Keratinocyte (primary cell): ENCODE measurements around the gene TPM3. TPM values are rescaled to one million over a fixed set of nuclear protein-coding genes. Genes with fewer than 3 reads are reported as not detected.

Experiments
- DNase-seq: peaks from one replicate; pipeline ENCODE4 v3.0.0-alpha.2; 2011; ENCODE audit warnings: low read depth, missing footprints, low spot score
- FAIRE-seq: peaks from 2 replicates; lab custom pipeline; 2011; peaks lifted over from hg19 to GRCh38; lab: Jason Lieb, UNC
- H2AFZ ChIP-seq: 2 replicates; pipeline ENCODE4 v1.6.0; 2012; ENCODE audit warnings: low read length, control low read depth, inconsistent platforms; ENCODE audit not compliant: control insufficient read depth
- H3K27ac ChIP-seq: 2 replicates; pipeline ENCODE4 v1.5.1; 2011; ENCODE audit warnings: low read length; ENCODE audit not compliant: control insufficient read depth, insufficient read depth
- H3K27me3 ChIP-seq: 3 replicates; pipeline ENCODE4 v1.6.0; 2011; ENCODE audit warnings: low read length; ENCODE audit not compliant: control insufficient read depth, insufficient read depth; ENCODE audit errors: extremely low read depth
- H3K36me3 ChIP-seq, 2 experiments: 2 replicates in 1 of 2; 3 replicates in 1 of 2; pipeline ENCODE4 v1.5.1; 2011; ENCODE audit warnings: low read length in 2 of 2, mild to moderate bottlenecking in 1 of 2; ENCODE audit not compliant: control insufficient read depth in 2 of 2, insufficient read depth in 2 of 2; ENCODE audit errors: extremely low read depth in 1 of 2
- H3K4me1 ChIP-seq: 3 replicates; pipeline ENCODE4 v1.5.1; 2011; ENCODE audit warnings: low read length; ENCODE audit not compliant: control insufficient read depth, insufficient read depth; ENCODE audit errors: extremely low read depth
- H3K4me2 ChIP-seq: 3 replicates; pipeline ENCODE4 v1.6.0; 2011; ENCODE audit warnings: low read depth, low read length; ENCODE audit not compliant: control insufficient read depth, insufficient read depth; ENCODE audit errors: extremely low read depth
- H3K4me3 ChIP-seq, 3 experiments: fragments of 200-600 bp in 1 of 3; sonication (generic) in 1 of 3; 2 replicates in 2 of 3; 3 replicates in 1 of 3; pipeline ENCODE4 v1.5.1; 2011 to 2016; ENCODE audit warnings: low read length in 3 of 3, mild to moderate bottlenecking in 3 of 3, control low read depth in 2 of 3, inconsistent platforms in 1 of 3, low read depth in 1 of 3, mixed read lengths in 1 of 3, mixed run types in 1 of 3, moderate library complexity in 1 of 3; ENCODE audit not compliant: control insufficient read depth in 2 of 3, insufficient read depth in 2 of 3; ENCODE audit errors: extremely low read depth in 1 of 3
- H3K79me2 ChIP-seq: 2 replicates; pipeline ENCODE4 v1.6.0; 2012; ENCODE audit warnings: low read length; ENCODE audit not compliant: control insufficient read depth, insufficient read depth
- H3K9ac ChIP-seq: 3 replicates; pipeline ENCODE4 v1.6.0; 2011; ENCODE audit warnings: low read length; ENCODE audit not compliant: control insufficient read depth, insufficient read depth; ENCODE audit errors: extremely low read depth
- H3K9me1 ChIP-seq: 3 replicates; pipeline ENCODE4 v1.6.0; 2011; ENCODE audit warnings: low read length; ENCODE audit not compliant: control insufficient read depth, insufficient read depth; ENCODE audit errors: extremely low read depth
- H3K9me3 ChIP-seq: 2 replicates; pipeline ENCODE4 v1.5.1; 2012; ENCODE audit warnings: low read depth, low read length; ENCODE audit not compliant: control insufficient read depth
- H4K20me1 ChIP-seq: 3 replicates; pipeline ENCODE4 v1.6.0; 2011; ENCODE audit warnings: low read length; ENCODE audit not compliant: control insufficient read depth, insufficient read depth; ENCODE audit errors: extremely low read depth
- CTCF ChIP-seq, 3 experiments: IDR thresholded peaks in 1 of 3; conservative IDR thresholded peaks in 1 of 3; optimal IDR thresholded peaks in 1 of 3; 2 replicates in 2 of 3; 3 replicates in 1 of 3; pipeline versions ENCODE3 to v1.5.1; 2011; ENCODE audit warnings: low read length in 3 of 3, mild to moderate bottlenecking in 3 of 3, moderate library complexity in 2 of 3, control low read depth in 1 of 3, inconsistent platforms in 1 of 3; ENCODE audit not compliant: insufficient read depth in 2 of 3; ENCODE audit errors: extremely low read depth in 1 of 3
- EZH2 ChIP-seq: IDR thresholded peaks from one replicate; pipeline ENCODE4 v1.6.1; 2012; ENCODE audit warnings: inconsistent platforms, mild to moderate bottlenecking, low read length, moderate library complexity
- dilution Hi-C: fragments of 300-500 bp; cut with MboI; formaldehyde crosslinking; loops from one replicate; pipeline ENCODE4 v1.7.0; 2020; ENCODE audit warnings: low sequenced_read_pairs; ENCODE audit not compliant: extremely low pct_ligation_motif_present
- polyA plus RNA-seq, 5 experiments: library from polyadenylated mRNA; depleted of rRNA in 3 of 5; stranded (reverse) in 3 of 5; stranded (forward) in 1 of 5; unstranded in 1 of 5; fragments of >200 nt; gene quantifications; 1 replicate in 1 of 5; 2 replicates in 3 of 5; 3 replicates in 1 of 5; pipeline versions ENCODE4 v1.2.1 to v1.2.3, GENCODE V29; 2011 to 2012; ENCODE audit warnings: missing spikeins in 2 of 5, low read depth in 1 of 5, low replicate concordance in 1 of 5

Gene TPM3
- polyA plus RNA-seq, 1 donor (not counting 4 experiments of a cell fraction or from before 2014, with no cell fraction given), result 585 TPM

DNA sequence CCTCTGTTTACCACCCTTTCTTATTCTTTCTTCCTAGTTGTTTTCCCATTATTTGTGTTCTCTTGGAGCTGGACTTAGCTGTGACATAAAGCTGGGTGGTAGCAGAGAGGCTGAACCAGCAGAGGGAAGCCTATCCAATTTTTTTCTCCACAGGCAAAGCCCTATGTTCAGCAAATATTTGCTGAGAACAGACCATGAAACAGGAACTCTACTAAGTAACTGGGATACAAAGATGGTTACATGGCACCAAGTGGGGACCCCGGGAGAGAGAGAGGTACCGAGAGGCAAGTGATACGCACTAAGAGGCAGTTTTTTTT lies 7.6 kb upstream of the TPM3 start:
- FAIRE-seq (no peak), DNase-seq (no peak)
- dilution Hi-C loops, result no loop called here
- no peak for TF ChIP-seq EZH2
- TF ChIP-seq CTCF (optimal IDR thresholded peaks at IDR 0.05 in 1 of 3, IDR thresholded peaks at IDR 0.05 in 1 of 3, conservative IDR thresholded peaks at IDR 0.05 in 1 of 3; ENCODE audit: extremely low read depth in 1 of 3, insufficient read depth in 2 of 3, low read length in 3 of 3), result no peak
- H3K4me3 ChIP-seq, result no peak overlapping the region
- H3K4me2 ChIP-seq, result no peak overlapping the region
- H3K9me3 ChIP-seq, result no peaks in the 10 kb centered on the region
- H3K9ac ChIP-seq, result no peak overlapping the region
- no peaks in the 10 kb centered on the region for H3K9me1 ChIP-seq
- H3K27ac ChIP-seq, result no peak overlapping the region
- peaks cover 13% of the 10 kb centered on the region for H3K4me1 ChIP-seq
- H3K79me2 ChIP-seq, result no peaks in the 10 kb centered on the region
- H3K27me3 ChIP-seq, result no peaks in the 10 kb centered on the region
- no peaks in the 10 kb centered on the region for H3K36me3 ChIP-seq
- H4K20me1 ChIP-seq, result no peaks in the 10 kb centered on the region
- no peak overlapping the region for H2AFZ ChIP-seq

DNA sequence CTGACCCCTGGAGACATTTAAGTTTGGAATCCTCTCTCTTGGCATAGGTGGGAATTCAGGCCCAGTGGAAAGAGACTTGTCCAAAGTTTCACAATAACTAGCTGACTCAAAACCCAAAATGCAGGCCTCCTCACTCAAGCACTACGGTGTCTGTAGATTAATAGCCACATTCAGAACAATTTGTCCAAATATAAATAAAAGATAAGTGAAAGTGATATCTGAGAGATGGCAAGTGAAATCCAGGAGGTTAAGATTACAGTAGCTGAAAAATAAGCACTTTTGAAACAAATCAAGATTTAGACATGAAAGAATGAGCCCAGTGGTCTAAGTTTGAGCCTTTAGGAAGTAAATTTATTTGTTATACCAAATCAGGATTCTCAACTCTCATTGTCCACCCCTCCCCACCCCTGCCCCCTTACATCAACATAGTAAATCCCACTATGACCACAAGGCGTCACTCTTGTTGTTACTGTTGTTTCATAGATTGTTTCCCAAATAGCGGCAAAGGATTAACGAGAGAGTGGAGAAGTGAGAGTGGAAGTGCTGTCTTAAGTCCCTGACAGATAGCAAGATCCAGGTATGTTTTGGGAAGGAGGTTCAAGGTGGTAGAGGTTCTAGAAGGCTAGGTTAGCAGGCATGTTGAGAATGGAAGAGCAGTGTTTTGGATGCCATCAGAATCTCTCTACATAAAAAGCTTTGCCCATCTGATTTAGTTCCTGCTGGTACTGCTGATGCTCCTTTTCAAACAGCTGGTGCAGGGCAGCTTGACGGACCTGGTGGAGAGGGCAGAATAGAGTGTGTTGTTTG lies 7.1 kb upstream of the TPM3 start:
- peaks cover 16% of the 10 kb centered on the region for H3K4me1 ChIP-seq
- H3K4me3 ChIP-seq, result no peak overlapping the region
- H2AFZ ChIP-seq, result peak overlapping the region; percentile 60
- H3K9me3 ChIP-seq, result no peaks in the 10 kb centered on the region
- H3K27me3 ChIP-seq, result no peaks in the 10 kb centered on the region
- no peaks in the 10 kb centered on the region for H3K79me2 ChIP-seq
- peak overlapping the region; percentile 6 for H3K4me2 ChIP-seq
- peak; percentile 44 to 59 (median 46) for TF ChIP-seq CTCF (optimal IDR thresholded peaks at IDR 0.05 in 1 of 3, IDR thresholded peaks at IDR 0.05 in 1 of 3, conservative IDR thresholded peaks at IDR 0.05 in 1 of 3; ENCODE audit: extremely low read depth in 1 of 3, insufficient read depth in 2 of 3, low read length in 3 of 3)
- no peak for TF ChIP-seq EZH2
- no peak for DNase-seq
- H4K20me1 ChIP-seq, result no peaks in the 10 kb centered on the region
- peak; percentile 32 for FAIRE-seq
- H3K36me3 ChIP-seq, result no peaks in the 10 kb centered on the region
- H3K9me1 ChIP-seq, result no peaks in the 10 kb centered on the region
- H3K27ac ChIP-seq, result no peak overlapping the region
- dilution Hi-C loops, result no loop called here
- no peak overlapping the region for H3K9ac ChIP-seq
